ENCODE data around the gene GPC2. TPM values are rescaled to one million over a fixed set of nuclear protein-coding genes. Genes with fewer than 3 reads are reported as not detected.
"Not testable (repeated sequence)": the region's sequence is repeated elsewhere in the genome, so short reads cannot be mapped to it uniquely, and the experiment has no call there.

GPC2 gene
- total RNA-seq (2022): 5.0 and 9.7 TPM in 2 replicates
- Bru-seq, nascent RNA: percentile 43 among the genes with signal in this experiment
- BruChase-seq, experiment 1, labeled RNA remaining after a 2-hour chase: percentile 46 among the genes with signal in this experiment
- BruChase-seq, experiment 2, labeled RNA remaining after a 6-hour chase: percentile 49 among the genes with signal in this experiment
- long read RNA-seq, partial matches to known transcripts: 0 of 1 reads
- long read RNA-seq, other reads (novel, unspliced or antisense): 1 of 1 reads

- no peaks in the 10 kb centered on the region for H3K27me3 Mint-ChIP-seq (ENCODE audit: insufficient read depth, unreplicated experiment)
- H3K9me3 ChIP-seq: no peaks in the 10 kb centered on the region
- peak within 1 kb of the TSS; percentile 78 for H3K4me3 Mint-ChIP-seq (ENCODE audit: unreplicated experiment)
- no peaks in the 10 kb centered on the region for H3K27me3 ChIP-seq (replicated peaks; ENCODE audit: control insufficient read depth, insufficient read depth, low read length)
- no TSS peak for BruUV-seq (replicated peaks)
- ChIA-PET POLR2A (interaction anchor here (0.6 to 1.2 kb wide), 4 partner anchors 19 to 104 kb away, joined by 3 to 5 read pairs (median 4); partner anchors contain the start of gene LAMTOR4), CTCF (interaction anchor here (0.6 to 1.0 kb wide), 5 partner anchors 12 to 529 kb away, joined by 3 to 4 read pairs (median 3); partner anchors contain the start of gene POP7)
- H3K27ac Mint-ChIP-seq (ENCODE audit: unreplicated experiment): no peak within 1 kb of the TSS
- DNase-seq: peak; percentile 98 to 99
- peak within 1 kb of the TSS; percentile 41 for H3K4me3 ChIP-seq (ENCODE audit: low read depth, low read length)
- TF ChIP-seq, protein P1, sequence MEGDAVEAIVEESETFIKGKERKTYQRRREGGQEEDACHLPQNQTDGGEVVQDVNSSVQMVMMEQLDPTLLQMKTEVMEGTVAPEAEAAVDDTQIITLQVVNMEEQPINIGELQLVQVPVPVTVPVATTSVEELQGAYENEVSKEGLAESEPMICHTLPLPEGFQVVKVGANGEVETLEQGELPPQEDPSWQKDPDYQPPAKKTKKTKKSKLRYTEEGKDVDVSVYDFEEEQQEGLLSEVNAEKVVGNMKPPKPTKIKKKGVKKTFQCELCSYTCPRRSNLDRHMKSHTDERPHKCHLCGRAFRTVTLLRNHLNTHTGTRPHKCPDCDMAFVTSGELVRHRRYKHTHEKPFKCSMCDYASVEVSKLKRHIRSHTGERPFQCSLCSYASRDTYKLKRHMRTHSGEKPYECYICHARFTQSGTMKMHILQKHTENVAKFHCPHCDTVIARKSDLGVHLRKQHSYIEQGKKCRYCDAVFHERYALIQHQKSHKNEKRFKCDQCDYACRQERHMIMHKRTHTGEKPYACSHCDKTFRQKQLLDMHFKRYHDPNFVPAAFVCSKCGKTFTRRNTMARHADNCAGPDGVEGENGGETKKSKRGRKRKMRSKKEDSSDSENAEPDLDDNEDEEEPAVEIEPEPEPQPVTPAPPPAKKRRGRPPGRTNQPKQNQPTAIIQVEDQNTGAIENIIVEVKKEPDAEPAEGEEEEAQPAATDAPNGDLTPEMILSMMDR (IDR thresholded peaks at IDR 0.05; ENCODE audit: insufficient read depth in 1 of 2, low read depth in 1 of 2, low read length in 1 of 2, severe bottlenecking in 1 of 2, unreplicated experiment in 1 of 2): no peak
- H3K36me3 ChIP-seq (ENCODE audit: control insufficient read depth, insufficient read depth, low read length): no peaks in the 10 kb centered on the region
- H3K4me1 ChIP-seq: peaks cover 4% of the 10 kb centered on the region
- H3K9me3 Mint-ChIP-seq (ENCODE audit: unreplicated experiment): no peaks in the 10 kb centered on the region
- H3K4me1 Mint-ChIP-seq (ENCODE audit: low read depth, unreplicated experiment): peaks cover 13% of the 10 kb centered on the region
- intact Hi-C loops (cut with micrococcal nuclease; ENCODE audit: unreplicated experiment): no loop called here
- H3K36me3 Mint-ChIP-seq (ENCODE audit: insufficient read depth, unreplicated experiment): peaks cover 7% of the 10 kb centered on the region
Observed at GRCh38 chr7:100177045-100178001, at the start of gene GPC2, which contains the start of gene STAG3. Gene GPC2, minus strand, starts transcription at chr7:100177381. Its CDS starts 182 bp downstream, at chr7:100177199. Gene STAG3, plus strand, starts transcription at chr7:100177918. Its CDS starts 2,639 bp downstream, at chr7:100180557.

DNA sequence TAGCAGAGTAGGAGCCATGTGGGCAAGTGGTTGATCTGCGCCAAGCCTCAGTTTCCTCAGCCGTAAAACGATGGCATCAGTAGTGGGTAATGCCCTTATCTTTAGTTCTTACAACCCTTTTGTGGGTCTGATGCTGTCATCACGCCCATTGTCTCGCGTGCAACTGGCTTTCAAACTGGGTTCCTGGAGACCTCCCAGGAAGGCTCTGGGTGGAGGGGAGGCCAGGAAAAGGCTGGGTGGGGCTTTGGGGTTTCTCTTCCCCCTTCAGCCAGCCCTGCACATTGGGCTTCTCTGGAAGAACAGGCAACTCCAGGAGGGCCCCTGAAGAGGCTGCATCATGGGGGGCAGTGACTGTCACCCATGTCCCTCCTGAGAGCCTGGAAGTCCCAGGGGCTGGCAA is 47.7 kb upstream of the GPC2 start:
- not testable (repeated sequence) for H3K4me3 Mint-ChIP-seq (ENCODE audit: unreplicated experiment)

DNA sequence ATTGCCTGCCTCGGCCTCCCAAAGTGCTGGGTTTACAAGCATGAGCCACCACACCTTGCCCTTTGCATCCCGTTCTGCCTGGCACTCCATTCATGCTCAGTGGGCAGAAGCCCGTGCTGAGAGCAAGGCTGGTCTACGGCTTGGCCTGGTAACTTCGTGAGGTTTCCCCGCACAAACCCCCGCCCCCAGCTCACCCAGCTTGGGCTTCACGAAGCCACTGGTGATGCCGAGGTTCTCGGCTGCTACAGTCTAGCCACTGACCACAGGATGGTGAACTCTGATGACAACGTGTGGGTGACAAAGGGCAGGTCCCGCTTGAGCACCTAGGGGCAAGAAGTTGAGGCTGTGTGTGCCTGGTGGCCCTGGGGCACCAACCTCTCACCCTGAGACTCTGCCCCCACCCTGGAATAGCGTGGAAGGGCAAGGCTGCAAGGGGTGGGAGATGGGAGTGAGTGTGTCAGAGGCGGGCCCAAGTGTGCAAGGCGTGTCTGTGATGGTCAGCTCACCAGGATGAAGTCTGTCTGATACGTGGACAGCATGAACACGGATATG is 46.3 kb upstream of the GPC2 start:
- BruUV-seq (replicated peaks); H3K4me1 ChIP-seq; CTCF ChIA-PET; H3K27ac Mint-ChIP-seq (ENCODE audit: unreplicated experiment); H3K9me3 Mint-ChIP-seq (ENCODE audit: unreplicated experiment); H3K4me1 Mint-ChIP-seq (ENCODE audit: low read depth, unreplicated experiment); intact Hi-C loops (cut with micrococcal nuclease; ENCODE audit: unreplicated experiment); H3K27me3 ChIP-seq (replicated peaks; ENCODE audit: control insufficient read depth, insufficient read depth, low read length); DNase-seq; POLR2A ChIA-PET; H3K4me3 Mint-ChIP-seq (ENCODE audit: unreplicated experiment); H3K27me3 Mint-ChIP-seq (ENCODE audit: insufficient read depth, unreplicated experiment); H3K36me3 ChIP-seq (ENCODE audit: control insufficient read depth, insufficient read depth, low read length); H3K9me3 ChIP-seq; H3K4me3 ChIP-seq (ENCODE audit: low read depth, low read length): not testable (repeated sequence)
- H3K36me3 Mint-ChIP-seq (ENCODE audit: insufficient read depth, unreplicated experiment): peaks cover 20% of the 10 kb centered on the region

More for the DNA sequence above, 47.7 kb upstream of the GPC2 start:
- intact Hi-C loops (cut with micrococcal nuclease; ENCODE audit: unreplicated experiment); H3K36me3 ChIP-seq (ENCODE audit: control insufficient read depth, insufficient read depth, low read length); H3K9me3 Mint-ChIP-seq (ENCODE audit: unreplicated experiment); H3K27me3 ChIP-seq (replicated peaks; ENCODE audit: control insufficient read depth, insufficient read depth, low read length); H3K27me3 Mint-ChIP-seq (ENCODE audit: insufficient read depth, unreplicated experiment); CTCF ChIA-PET; H3K4me3 ChIP-seq (ENCODE audit: low read depth, low read length); BruUV-seq (replicated peaks); DNase-seq; POLR2A ChIA-PET; H3K27ac Mint-ChIP-seq (ENCODE audit: unreplicated experiment); H3K4me1 Mint-ChIP-seq (ENCODE audit: low read depth, unreplicated experiment); H3K9me3 ChIP-seq; H3K4me1 ChIP-seq: not testable (repeated sequence)
- peaks cover 20% of the 10 kb centered on the region for H3K36me3 Mint-ChIP-seq (ENCODE audit: insufficient read depth, unreplicated experiment)

Measured in Caco-2 (cell line).